PC-9 (cell line): ENCODE results near the gene FAM8A1.

Experiments used
- CTCF ChIP-seq: fragments of 200-600 bp; sonication (generic); conservative IDR thresholded peaks from 2 replicates; pipeline ENCODE4 v1.6.1; 2017; ENCODE audit warnings: mixed run types, antibody characterized with exemption, mild to moderate bottlenecking, moderate library complexity
- EZH2 ChIP-seq: fragments of 200-600 bp; sonication (generic); IDR thresholded peaks from 2 replicates; pipeline ENCODE4 v1.8.0; 2017; ENCODE audit warnings: antibody characterized with exemption, low read depth

DNA sequence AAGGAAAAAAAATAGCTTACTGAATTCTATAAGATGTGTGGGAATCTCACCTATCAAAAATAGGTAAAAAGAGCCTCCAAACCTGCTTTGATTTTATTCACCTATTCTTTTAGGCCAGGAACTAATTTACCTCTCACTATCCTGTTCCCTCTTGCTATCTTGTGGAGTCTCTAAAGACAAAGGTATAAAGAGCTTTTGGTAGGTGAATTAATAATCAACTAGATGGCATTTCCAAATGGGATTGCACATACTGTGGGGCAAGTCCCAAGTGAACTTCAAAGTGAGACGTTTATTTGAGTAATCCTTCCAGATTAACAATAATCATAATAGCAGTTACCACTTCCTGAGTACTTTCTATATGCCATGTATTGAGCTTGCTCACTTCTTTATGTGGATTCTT lies 2.8 kb downstream of the FAM8A1 start:
- TF ChIP-seq CTCF (no peak), EZH2 (no peak)
